ENCODE measurements around the gene NAA80. TPM values are rescaled to one million over a fixed set of nuclear protein-coding genes. Genes with fewer than 3 reads are reported as not detected.
A peak's percentile ranks its signal among the peaks of the same experiment; 100 is the strongest.

NAA80 gene
- total RNA-seq, 1 donor from 2014 or later, result 38.8 TPM

- Histone ChIP-seq H3K27me3 (no peaks in the 10 kb centered on the region), H3K4me3 (no peak overlapping the region), H3K27ac (no peak overlapping the region), H3K4me1 (peaks cover 20 to 41% of the 10 kb centered on the region in 2 donors), H3K36me3 (peaks cover 0 to 6% of the 10 kb centered on the region in 2 donors), H3K9me3 (no peaks in the 10 kb centered on the region)
- no peak for DNase-seq (ENCODE audit: low spot score in 2 of 2)
- no peak for TF ChIP-seq CTCF (IDR thresholded peaks at IDR 0.05)
- intact Hi-C loops (cut with DNase I), result no loop called here
Observed at GRCh38 chr3:50342813-50343633, 43.8 kb upstream of the NAA80 start.

GRCh38 chr3:50341996-50342650, 42.9 kb upstream of the NAA80 start:
- peaks cover 21 to 45% of the 10 kb centered on the region in 2 donors for H3K4me1 ChIP-seq

GRCh38 chr3:50341537-50341936, 42.3 kb upstream of the NAA80 start:
- Histone ChIP-seq H3K4me3 (peak overlapping the region in 1 of 2 donors; percentile 96), H3K9me3 (no peaks in the 10 kb centered on the region), H3K27ac (peak overlapping the region; percentile 99), H3K4me1 (peaks cover 21 to 45% of the 10 kb centered on the region in 2 donors), H3K27me3 (no peaks in the 10 kb centered on the region), H3K36me3 (no peaks in the 10 kb centered on the region)
- intact Hi-C loops (cut with DNase I), result no loop called here
- TF ChIP-seq CTCF (IDR thresholded peaks at IDR 0.05), result no peak
- no peak for DNase-seq (ENCODE audit: low spot score in 2 of 2)

More at GRCh38 chr3:50341996-50342650, 42.9 kb upstream of the NAA80 start:
- intact Hi-C loops (cut with DNase I), result no loop called here
- Histone ChIP-seq H3K36me3 (no peaks in the 10 kb centered on the region), H3K4me3 (peak overlapping the region in 1 of 2 donors; percentile 96), H3K9me3 (no peaks in the 10 kb centered on the region), H3K27me3 (no peaks in the 10 kb centered on the region), H3K27ac (no peak overlapping the region)
- DNase-seq (ENCODE audit: low spot score in 2 of 2), result no peak
- no peak for TF ChIP-seq CTCF (IDR thresholded peaks at IDR 0.05)

- intact Hi-C loops (cut with DNase I), result no loop called here
- TF ChIP-seq CTCF (IDR thresholded peaks at IDR 0.05), result no peak
Observed at GRCh38 chr3:50340448-50341329, 41.5 kb upstream of the NAA80 start, which contains the start of gene RASSF1. TSS of gene RASSF1 (minus strand) at chr3:50340836. CDS start at chr3:50340805, 31 bp downstream.

GRCh38 chr3:50340147-50340447, 40.9 kb upstream of the NAA80 start:
- Histone ChIP-seq H3K4me3 (peak overlapping the region; percentile 68 to 96), H3K27ac (peak overlapping the region; percentile 99), H3K9me3 (no peaks in the 10 kb centered on the region), H3K36me3 (no peaks in the 10 kb centered on the region), H3K4me1 (peaks cover 18 to 52% of the 10 kb centered on the region in 2 donors), H3K27me3 (no peaks in the 10 kb centered on the region)
- no peak for TF ChIP-seq CTCF (IDR thresholded peaks at IDR 0.05)
- DNase-seq (ENCODE audit: low spot score in 2 of 2), result no peak
- intact Hi-C loops (cut with DNase I), result no loop called here

More at GRCh38 chr3:50340448-50341329, 41.5 kb upstream of the NAA80 start, which contains the start of gene RASSF1:
- Histone ChIP-seq H3K27ac (peak within 1 kb of the TSS; percentile 99), H3K27me3 (no peaks in the 10 kb centered on the region), H3K9me3 (no peaks in the 10 kb centered on the region), H3K4me1 (peaks cover 20 to 52% of the 10 kb centered on the region in 2 donors), H3K36me3 (no peaks in the 10 kb centered on the region), H3K4me3 (peak within 1 kb of the TSS; percentile 68 to 96)
- peak; percentile 58 to 86 for DNase-seq (ENCODE audit: low spot score in 2 of 2)
